ENCODE measurements around the gene SULF2.
"Not testable (repeated sequence)": the region's sequence is repeated elsewhere in the genome, so short reads cannot be mapped to it uniquely, and the experiment has no call there.

The SULF2 gene

DNA sequence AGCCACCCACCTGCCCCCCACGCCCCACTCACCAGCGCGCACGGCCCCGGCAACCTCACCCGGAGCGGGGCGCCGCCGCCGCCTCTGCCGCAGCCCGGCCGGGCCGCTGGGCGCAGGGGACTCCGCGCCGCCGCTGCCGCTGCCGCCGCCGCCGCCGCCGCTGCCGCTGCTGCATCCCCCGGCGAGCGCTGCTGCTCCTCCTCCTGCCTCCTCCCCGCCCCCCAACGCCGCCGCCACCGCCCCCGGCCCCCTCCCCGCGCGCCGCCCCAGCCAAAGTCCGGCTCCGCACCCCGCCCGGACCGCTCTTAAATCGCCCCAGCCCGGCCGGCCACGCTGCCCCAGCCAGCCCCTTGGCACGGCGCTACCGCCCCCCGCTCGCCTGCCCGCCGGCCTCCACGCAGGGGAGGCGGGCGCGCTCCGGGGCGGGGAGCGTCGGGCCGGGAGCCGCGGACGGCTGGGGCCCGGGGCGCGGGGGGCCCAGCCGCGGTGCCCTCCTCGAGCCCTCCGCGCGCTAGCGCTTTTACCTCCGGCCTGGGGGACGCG is at the start of gene SULF2:
TSS of gene SULF2 (minus strand) at position 171 of the 543 bp plus-strand sequence. CDS start 28,118 bp downstream, outside the sequence.
- DNase-seq = no peak

DNA sequence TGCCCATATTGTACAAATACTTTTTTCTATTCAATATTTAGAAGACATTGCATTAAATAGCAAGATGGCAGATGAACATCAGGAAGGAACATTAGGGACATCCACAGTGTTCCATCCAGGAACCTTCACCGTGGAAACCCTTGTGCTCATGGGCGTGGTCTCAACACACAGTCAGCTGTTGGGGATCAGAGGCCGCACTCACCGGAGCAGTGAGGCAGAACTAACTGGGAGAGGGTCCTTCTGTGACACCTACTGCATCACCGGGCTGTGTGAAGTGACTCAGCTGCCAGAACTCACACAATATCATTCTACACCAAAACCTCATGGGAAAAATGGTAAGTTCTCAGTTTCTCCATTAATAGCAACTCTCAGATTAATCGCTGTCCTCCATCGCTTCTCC is 46.4 kb upstream of the SULF2 start:
- DNase-seq = not testable (repeated sequence)

GRCh38 chr20:47826716-47827115 is 41.4 kb upstream of the SULF2 start:
- DNase-seq = not testable (repeated sequence)

GRCh38 chr20:47826006-47826405 is 40.7 kb upstream of the SULF2 start:
- not testable (repeated sequence) for DNase-seq

- DNase-seq = no peak
Measured at GRCh38 chr20:47825011-47825762, 39.9 kb upstream of the SULF2 start.

- not testable (repeated sequence) for DNase-seq
Measured at GRCh38 chr20:47823941-47824340, 38.7 kb upstream of the SULF2 start.

GRCh38 chr20:47821481-47822100 is 36.3 kb upstream of the SULF2 start:
- DNase-seq = no peak

DNA sequence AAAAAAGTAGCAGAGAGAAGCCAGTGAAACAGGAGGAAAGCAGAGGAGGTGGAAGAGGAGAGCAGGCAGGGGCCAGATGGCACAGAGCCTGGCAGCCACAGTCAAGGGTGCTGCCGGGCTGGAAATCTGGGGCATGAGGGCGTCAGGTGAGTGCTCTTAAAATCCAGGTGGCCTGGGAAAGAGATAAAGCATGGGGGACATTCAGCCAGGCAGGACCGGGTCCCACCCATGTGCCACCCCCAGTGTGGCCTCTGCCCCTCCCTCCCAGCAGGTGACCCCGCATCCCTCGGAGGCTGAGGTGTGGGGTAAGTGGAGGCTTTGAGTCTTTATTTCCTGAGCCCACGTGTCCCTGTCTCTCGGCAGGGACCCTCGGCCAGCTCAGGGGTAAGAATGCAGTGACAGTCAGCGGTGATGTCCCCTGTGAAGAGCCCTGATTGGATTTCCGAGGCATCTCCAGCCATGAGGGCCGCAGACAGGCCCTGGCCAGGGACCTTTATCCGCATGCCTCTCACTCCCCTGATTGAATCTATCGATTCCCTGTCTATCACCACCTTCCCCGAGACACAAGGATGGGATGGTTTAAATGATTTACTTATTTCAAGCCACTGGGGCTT is 33.8 kb upstream of the SULF2 start:
- no peak for DNase-seq

GRCh38 chr20:47818466-47818865 is 33.2 kb upstream of the SULF2 start:
- no peak for DNase-seq

- no peak for DNase-seq
Measured at GRCh38 chr20:47818016-47818415, 32.7 kb upstream of the SULF2 start.

GRCh38 chr20:47817573-47817972 is 32.3 kb upstream of the SULF2 start:
- no peak for DNase-seq

GRCh38 chr20:47816487-47817451 is 31.5 kb upstream of the SULF2 start:
- no peak for DNase-seq

- no peak for DNase-seq
Measured at GRCh38 chr20:47815866-47816265, 30.6 kb upstream of the SULF2 start.

GRCh38 chr20:47815416-47815806 is 30.1 kb upstream of the SULF2 start:
- DNase-seq = no peak

GRCh38 chr20:47814632-47815415 is 29.5 kb upstream of the SULF2 start:
- DNase-seq = no peak

GRCh38 chr20:47810721-47811347 is 25.6 kb upstream of the SULF2 start:
- DNase-seq = no peak

GRCh38 chr20:47810116-47810677 is 24.9 kb upstream of the SULF2 start:
- DNase-seq = no peak

DNA sequence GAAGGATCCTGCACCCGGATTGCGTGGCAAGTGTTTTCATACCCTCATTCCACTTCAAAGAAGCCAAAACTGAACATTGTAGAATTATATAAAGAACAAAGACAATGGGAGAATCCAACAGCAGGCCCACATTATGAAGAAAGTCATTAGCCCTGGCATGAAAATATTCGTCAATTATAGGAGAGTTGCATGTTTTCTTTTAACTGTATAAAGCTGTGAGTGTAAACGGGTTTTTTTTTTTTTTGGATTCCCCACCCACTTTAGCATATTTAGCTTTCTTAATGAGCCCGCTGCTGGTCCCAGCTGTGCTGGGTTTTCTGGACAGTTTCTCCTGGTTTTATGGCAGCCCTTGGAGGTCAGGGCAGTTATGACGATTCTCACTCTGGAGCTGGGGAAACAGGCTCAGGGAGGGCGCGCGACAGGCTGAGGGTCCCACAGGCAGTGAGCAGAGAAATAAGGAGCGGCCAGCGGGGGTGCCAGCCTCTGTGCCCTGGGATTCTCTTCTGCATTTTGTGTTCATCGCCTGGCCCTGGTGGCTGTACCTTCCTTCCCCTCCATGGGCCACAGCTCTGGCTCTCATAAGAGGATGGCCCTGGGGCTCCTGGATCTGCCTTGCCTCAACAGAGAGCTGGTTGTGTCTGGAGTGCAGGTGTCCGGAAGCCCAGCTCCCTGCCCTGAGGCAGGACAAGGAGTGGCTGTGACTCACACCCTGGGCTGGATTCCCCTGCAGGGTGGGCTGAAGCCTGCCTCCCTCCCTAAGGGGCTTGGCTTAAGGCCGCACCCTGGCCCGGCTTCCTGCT is 24.1 kb upstream of the SULF2 start:
- DNase-seq = no peak

DNA sequence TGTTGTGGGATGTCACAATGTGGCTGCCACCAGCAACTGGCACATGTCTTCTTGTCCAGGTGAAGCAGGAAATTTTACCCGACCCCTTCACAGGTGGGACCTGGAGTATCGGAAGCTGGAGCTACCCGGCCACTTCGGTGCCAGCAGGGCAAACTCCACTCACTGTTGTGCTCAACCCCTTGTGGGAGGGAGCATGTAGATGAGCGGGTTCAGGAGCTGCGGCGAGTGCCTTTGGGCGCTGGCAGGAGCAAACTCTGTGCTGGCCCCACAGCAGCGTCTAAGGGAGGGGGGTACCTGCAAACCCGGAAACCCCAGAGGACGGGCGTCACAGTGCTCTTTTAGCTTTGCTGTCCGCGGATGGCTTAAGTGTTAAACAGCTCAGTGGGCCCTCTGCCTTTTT is 20.7 kb upstream of the SULF2 start:
- no peak for DNase-seq

DNA sequence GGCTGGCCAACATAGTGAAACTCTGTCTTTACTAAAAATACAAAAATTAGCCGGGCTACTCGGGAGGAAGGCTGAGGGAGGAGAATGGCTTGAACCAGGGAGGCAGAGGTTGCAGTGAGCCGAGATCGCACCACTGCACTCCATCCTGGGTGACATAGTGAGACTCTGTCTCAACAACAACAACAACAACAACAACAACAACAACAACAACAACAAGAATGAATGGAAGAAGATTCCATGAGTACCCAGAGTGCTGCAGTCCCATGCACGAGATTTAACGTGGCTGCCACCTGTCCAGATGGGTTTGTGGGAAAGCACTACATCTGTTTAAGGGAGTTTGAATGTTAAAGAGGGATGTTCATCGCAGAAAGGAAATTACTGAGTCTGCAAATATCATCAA is 19.7 kb upstream of the SULF2 start:
- DNase-seq = not testable (repeated sequence)

Measured in HCEC 1CT (cell line).